Measurements from ENCODE around the gene EPHA4. TPM values are rescaled to one million over a fixed set of nuclear protein-coding genes. Genes with fewer than 3 reads are reported as not detected.

EPHA4 gene
- total RNA-seq, 4 donors from 2014 or later = 10.2 to 42.2 (median 20.6) TPM

DNA sequence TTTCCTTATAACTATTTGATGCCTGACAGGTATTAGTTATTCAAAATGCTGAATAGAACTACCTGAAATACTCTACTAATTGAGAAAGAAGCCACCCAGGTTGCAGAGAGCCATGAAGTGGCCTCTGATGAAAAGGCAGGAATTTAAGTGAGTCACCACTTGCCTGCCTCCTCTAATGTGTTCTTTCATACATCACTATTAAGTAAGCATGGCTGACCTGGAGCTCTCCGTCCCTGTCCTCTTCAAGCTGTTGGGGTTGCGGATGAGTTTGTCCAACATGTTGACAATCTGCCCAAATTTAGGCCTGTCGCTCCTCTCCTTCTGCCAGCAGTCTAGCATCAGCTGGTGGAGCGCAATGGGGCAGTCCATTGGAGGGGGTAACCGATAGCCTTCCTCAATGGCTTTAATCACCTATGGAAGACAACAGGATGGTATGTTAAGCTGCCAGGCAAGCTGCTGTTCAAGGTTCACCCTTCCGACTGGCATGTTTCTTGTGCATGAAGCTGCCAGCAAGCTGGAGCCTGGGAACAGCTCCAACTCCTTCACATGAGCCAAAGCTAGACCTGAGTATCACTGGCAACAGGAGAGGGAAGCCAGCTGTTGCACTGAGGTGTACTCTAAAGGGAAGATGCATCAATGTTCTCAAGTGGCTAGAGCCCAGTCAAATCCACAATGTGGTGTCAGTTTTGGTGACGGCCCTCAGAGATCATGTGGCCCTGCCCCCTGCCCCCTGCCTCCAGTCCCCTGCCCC is 142.2 kb downstream of the EPHA4 start:
- H3K9me3 ChIP-seq = no peaks in the 10 kb centered on the region
- H3K27me3 ChIP-seq = no peaks in the 10 kb centered on the region
- WGBS, 2 donors = 93 to 94% methylated on average over 7 of the region's 7 CpGs
- no peak for DNase-seq (ENCODE audit: low spot score in 2 of 2)
- H3K36me3 ChIP-seq = no peaks in the 10 kb centered on the region
- H3K4me1 ChIP-seq = no peaks in the 10 kb centered on the region
- no peak overlapping the region for H3K4me3 ChIP-seq
- TF ChIP-seq EP300 (IDR thresholded peaks at IDR 0.05) = no peak
- TF ChIP-seq, protein P1, sequence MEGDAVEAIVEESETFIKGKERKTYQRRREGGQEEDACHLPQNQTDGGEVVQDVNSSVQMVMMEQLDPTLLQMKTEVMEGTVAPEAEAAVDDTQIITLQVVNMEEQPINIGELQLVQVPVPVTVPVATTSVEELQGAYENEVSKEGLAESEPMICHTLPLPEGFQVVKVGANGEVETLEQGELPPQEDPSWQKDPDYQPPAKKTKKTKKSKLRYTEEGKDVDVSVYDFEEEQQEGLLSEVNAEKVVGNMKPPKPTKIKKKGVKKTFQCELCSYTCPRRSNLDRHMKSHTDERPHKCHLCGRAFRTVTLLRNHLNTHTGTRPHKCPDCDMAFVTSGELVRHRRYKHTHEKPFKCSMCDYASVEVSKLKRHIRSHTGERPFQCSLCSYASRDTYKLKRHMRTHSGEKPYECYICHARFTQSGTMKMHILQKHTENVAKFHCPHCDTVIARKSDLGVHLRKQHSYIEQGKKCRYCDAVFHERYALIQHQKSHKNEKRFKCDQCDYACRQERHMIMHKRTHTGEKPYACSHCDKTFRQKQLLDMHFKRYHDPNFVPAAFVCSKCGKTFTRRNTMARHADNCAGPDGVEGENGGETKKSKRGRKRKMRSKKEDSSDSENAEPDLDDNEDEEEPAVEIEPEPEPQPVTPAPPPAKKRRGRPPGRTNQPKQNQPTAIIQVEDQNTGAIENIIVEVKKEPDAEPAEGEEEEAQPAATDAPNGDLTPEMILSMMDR (IDR thresholded peaks at IDR 0.05) = no peak
- TF ChIP-seq POLR2A (IDR thresholded peaks at IDR 0.05) = no peak
- H3K27ac ChIP-seq = no peak overlapping the region

DNA sequence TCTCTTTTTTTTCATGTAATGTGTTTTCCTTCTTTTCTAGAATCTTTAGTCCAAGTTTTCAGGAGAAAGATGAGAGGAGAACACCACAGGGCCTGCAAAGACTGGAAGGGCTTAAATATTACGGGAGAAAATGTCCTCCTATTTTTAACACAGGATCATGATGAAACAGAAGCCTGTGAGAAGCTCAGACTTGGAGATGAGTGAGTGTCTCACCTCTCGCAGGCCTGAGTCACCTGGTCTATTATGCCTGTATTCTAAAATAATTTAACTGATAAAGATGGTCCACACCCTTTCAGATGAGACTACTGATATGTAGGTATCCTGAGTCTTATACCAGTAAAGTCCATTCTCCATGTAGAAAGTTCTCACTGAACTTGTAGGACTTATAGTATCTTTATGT is 143.2 kb downstream of the EPHA4 start:
- 96 to 97% methylated on average over 2 of the region's 2 CpGs for WGBS, 2 donors
- no peak overlapping the region for H3K4me3 ChIP-seq
- TF ChIP-seq POLR2A (IDR thresholded peaks at IDR 0.05) (no peak), EP300 (IDR thresholded peaks at IDR 0.05) (no peak)
- TF ChIP-seq, protein P1 (IDR thresholded peaks at IDR 0.05) = no peak
- no peak overlapping the region for H3K27ac ChIP-seq
- H3K9me3 ChIP-seq = no peaks in the 10 kb centered on the region
- H3K27me3 ChIP-seq = no peaks in the 10 kb centered on the region
- no peak for DNase-seq (ENCODE audit: low spot score in 2 of 2)
- no peaks in the 10 kb centered on the region for H3K36me3 ChIP-seq
- no peaks in the 10 kb centered on the region for H3K4me1 ChIP-seq

DNA sequence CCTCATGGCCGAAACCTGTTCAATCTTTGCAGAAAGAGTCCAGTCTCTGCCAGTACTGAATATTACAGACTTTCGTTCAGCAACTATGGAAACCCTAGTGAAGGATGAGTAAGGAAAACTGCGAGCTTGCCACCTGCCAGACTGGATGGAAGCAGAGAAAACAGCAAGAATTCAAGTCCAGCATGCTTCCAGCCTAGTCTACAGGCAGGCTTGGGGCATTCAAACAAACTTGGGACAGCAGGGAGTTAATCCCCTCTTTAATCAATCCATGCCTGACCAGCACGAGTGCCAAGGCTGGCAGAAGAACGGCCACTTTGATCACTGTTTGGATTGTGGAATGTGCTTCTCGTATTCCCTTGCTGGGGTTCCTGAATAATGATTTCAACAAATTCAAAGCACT is 145.2 kb downstream of the EPHA4 start:
- no peak overlapping the region for H3K4me3 ChIP-seq
- H3K9me3 ChIP-seq = no peaks in the 10 kb centered on the region
- no peaks in the 10 kb centered on the region for H3K36me3 ChIP-seq
- H3K27ac ChIP-seq = no peak overlapping the region
- WGBS, 2 donors = 66 to 67% methylated on average over 6 of the region's 6 CpGs
- no peak for DNase-seq (ENCODE audit: low spot score in 2 of 2)
- no peaks in the 10 kb centered on the region for H3K4me1 ChIP-seq
- TF ChIP-seq, protein P1 (IDR thresholded peaks at IDR 0.05) = no peak
- TF ChIP-seq EP300 (IDR thresholded peaks at IDR 0.05) (no peak), POLR2A (IDR thresholded peaks at IDR 0.05) (no peak)
- no peaks in the 10 kb centered on the region for H3K27me3 ChIP-seq

DNA sequence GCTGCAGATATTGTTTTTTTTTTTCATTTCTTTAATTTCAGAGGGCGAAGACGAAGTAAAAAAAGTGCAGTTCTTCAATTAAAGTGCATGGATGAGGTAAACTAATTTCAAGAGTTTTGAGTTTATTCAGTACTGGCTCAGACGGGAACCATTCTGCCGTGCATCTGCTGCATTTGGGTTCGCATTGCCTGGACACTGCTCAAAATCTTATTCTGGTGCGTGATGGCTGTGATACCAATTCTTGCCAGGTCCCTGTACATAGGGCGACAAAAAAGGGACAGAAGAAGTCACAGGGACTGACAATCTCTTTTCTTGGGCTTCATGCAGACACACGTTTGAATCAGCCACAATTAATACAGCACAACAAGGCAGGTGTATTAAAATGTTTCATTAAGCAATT is 146.2 kb downstream of the EPHA4 start:
- H3K27me3 ChIP-seq = no peaks in the 10 kb centered on the region
- H3K4me3 ChIP-seq = no peak overlapping the region
- no peaks in the 10 kb centered on the region for H3K36me3 ChIP-seq
- no peak for DNase-seq (ENCODE audit: low spot score in 2 of 2)
- TF ChIP-seq POLR2A (IDR thresholded peaks at IDR 0.05) (no peak), EP300 (IDR thresholded peaks at IDR 0.05) (no peak)
- TF ChIP-seq, protein P1 (IDR thresholded peaks at IDR 0.05) = no peak
- WGBS, 2 donors = 89 to 96% methylated on average over 8 of the region's 8 CpGs
- H3K4me1 ChIP-seq = no peaks in the 10 kb centered on the region
- H3K27ac ChIP-seq = no peak overlapping the region
- H3K9me3 ChIP-seq = no peaks in the 10 kb centered on the region

DNA sequence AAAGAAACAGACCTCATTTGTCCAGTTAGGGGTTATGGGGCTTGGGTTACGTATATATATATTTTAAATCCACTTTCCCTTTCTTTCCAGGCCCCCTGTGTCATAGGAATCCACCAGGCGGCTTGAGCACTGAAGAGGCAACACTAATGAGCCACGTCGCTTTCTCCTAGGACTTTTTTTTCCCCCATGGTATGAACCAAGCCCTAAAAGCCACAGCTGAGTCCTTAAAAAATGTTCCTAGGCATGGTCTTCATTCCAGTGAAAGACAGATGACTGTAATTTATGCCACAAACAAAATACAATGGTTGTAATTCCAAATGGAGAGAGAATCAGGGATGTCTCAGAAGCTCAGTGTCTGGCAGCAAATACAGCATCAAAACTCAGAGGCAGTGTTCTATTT is 146.8 kb downstream of the EPHA4 start:
- Histone ChIP-seq H3K4me1 (no peaks in the 10 kb centered on the region), H3K27me3 (no peaks in the 10 kb centered on the region), H3K4me3 (no peak overlapping the region), H3K27ac (no peak overlapping the region), H3K9me3 (no peaks in the 10 kb centered on the region), H3K36me3 (no peaks in the 10 kb centered on the region)
- 90 to 92% methylated on average over 4 of the region's 4 CpGs for WGBS, 2 donors
- TF ChIP-seq, protein P1 (IDR thresholded peaks at IDR 0.05) = no peak
- TF ChIP-seq POLR2A (IDR thresholded peaks at IDR 0.05) (no peak), EP300 (IDR thresholded peaks at IDR 0.05) (no peak)
- DNase-seq (ENCODE audit: low spot score in 2 of 2) = no peak
